ENCODE data around the gene PCBP3. TPM values are rescaled to one million over a fixed set of nuclear protein-coding genes. Genes with fewer than 3 reads are reported as not detected.
"Not testable (repeated sequence)": the region's sequence is repeated elsewhere in the genome, so short reads cannot be mapped to it uniquely, and the experiment has no call there.

Gene PCBP3
- polyA plus RNA-seq, 1 donor (not counting 4 experiments of a cell fraction or from before 2014, with no cell fraction given) = 0.25 TPM

DNA sequence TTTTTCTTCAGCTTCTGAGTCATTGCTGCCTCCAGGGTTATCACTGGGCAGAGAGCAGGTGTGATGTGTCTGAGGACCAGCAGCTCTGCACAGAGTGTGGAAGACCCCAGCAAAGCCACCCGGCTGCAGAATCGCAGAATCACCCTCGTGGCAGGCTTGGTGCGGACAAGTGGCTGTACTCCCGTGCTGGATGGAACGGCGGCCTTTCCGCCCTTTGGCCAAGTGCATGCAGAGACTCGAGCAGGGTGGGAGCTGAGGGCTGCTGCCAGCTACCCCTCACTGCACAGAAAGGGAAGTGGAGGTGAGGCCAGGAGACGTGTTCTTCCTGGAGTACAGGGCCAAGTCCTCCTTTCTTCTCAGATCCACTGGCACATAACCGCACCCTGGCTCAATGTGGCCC lies 162.5 kb downstream of the PCBP3 start:
- H3K9me3 ChIP-seq (ENCODE audit: control insufficient read depth, low read depth, low read length) = no peaks in the 10 kb centered on the region
- no peak for FAIRE-seq
- dilution Hi-C loops (cut with MboI; ENCODE audit: extremely low pct_ligation_motif_present, low sequenced_read_pairs) = no loop called here
- H3K79me2 ChIP-seq (ENCODE audit: control insufficient read depth, insufficient read depth, low read length) = no peaks in the 10 kb centered on the region
- no peaks in the 10 kb centered on the region for H3K36me3 ChIP-seq (ENCODE audit: control insufficient read depth in 2 of 2, extremely low read depth in 1 of 2, insufficient read depth in 2 of 2, low read length in 2 of 2)
- no peaks in the 10 kb centered on the region for H4K20me1 ChIP-seq (ENCODE audit: control insufficient read depth, extremely low read depth, insufficient read depth, low read length)
- no peaks in the 10 kb centered on the region for H3K9me1 ChIP-seq (ENCODE audit: control insufficient read depth, extremely low read depth, insufficient read depth, low read length)
- H3K27ac ChIP-seq (ENCODE audit: control insufficient read depth, insufficient read depth, low read length) = no peak overlapping the region
- no peak overlapping the region for H3K4me3 ChIP-seq (ENCODE audit: control insufficient read depth in 2 of 3, extremely low read depth in 1 of 3, insufficient read depth in 2 of 3, low read depth in 1 of 3, low read length in 3 of 3)
- no peaks in the 10 kb centered on the region for H3K4me1 ChIP-seq (ENCODE audit: control insufficient read depth, extremely low read depth, insufficient read depth, low read length)
- TF ChIP-seq, protein P1, sequence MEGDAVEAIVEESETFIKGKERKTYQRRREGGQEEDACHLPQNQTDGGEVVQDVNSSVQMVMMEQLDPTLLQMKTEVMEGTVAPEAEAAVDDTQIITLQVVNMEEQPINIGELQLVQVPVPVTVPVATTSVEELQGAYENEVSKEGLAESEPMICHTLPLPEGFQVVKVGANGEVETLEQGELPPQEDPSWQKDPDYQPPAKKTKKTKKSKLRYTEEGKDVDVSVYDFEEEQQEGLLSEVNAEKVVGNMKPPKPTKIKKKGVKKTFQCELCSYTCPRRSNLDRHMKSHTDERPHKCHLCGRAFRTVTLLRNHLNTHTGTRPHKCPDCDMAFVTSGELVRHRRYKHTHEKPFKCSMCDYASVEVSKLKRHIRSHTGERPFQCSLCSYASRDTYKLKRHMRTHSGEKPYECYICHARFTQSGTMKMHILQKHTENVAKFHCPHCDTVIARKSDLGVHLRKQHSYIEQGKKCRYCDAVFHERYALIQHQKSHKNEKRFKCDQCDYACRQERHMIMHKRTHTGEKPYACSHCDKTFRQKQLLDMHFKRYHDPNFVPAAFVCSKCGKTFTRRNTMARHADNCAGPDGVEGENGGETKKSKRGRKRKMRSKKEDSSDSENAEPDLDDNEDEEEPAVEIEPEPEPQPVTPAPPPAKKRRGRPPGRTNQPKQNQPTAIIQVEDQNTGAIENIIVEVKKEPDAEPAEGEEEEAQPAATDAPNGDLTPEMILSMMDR (optimal IDR thresholded peaks at IDR 0.05 in 1 of 3, IDR thresholded peaks at IDR 0.05 in 1 of 3, conservative IDR thresholded peaks at IDR 0.05 in 1 of 3; ENCODE audit: extremely low read depth in 1 of 3, insufficient read depth in 2 of 3, low read length in 3 of 3) = no peak
- no peak for TF ChIP-seq EZH2 (IDR thresholded peaks at IDR 0.05; ENCODE audit: low read length)
- H3K4me2 ChIP-seq (ENCODE audit: control insufficient read depth, extremely low read depth, insufficient read depth, low read depth, low read length) = no peak overlapping the region
- no peak overlapping the region for H2AFZ ChIP-seq (ENCODE audit: control insufficient read depth, low read length)
- H3K27me3 ChIP-seq (ENCODE audit: control insufficient read depth, extremely low read depth, insufficient read depth, low read length) = peaks cover 7% of the 10 kb centered on the region
- no peak for DNase-seq (ENCODE audit: low read depth, low spot score)
- H3K9ac ChIP-seq (ENCODE audit: control insufficient read depth, extremely low read depth, insufficient read depth, low read length) = no peak overlapping the region

DNA sequence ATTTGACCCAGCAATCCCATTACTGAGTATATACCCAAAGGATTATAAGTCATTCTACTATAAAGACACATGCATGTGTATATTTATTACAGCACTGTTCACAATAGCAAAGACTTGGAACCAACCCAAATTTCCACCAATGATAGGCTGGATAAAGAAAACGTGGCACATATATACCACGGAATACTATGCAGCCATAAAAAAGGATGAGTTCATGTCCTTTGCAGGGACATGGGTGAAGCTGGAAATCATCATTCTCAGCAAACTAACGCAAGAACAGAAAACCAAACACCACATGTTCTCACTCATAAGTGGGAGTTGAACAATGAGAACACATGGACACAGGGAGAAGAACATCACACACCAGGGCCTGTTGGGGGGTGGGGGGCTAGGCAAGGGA lies 165.1 kb downstream of the PCBP3 start:
- H3K9me1 ChIP-seq (ENCODE audit: control insufficient read depth, extremely low read depth, insufficient read depth, low read length); dilution Hi-C loops (cut with MboI; ENCODE audit: extremely low pct_ligation_motif_present, low sequenced_read_pairs); H4K20me1 ChIP-seq (ENCODE audit: control insufficient read depth, extremely low read depth, insufficient read depth, low read length); H3K9me3 ChIP-seq (ENCODE audit: control insufficient read depth, low read depth, low read length); H3K4me3 ChIP-seq (ENCODE audit: control insufficient read depth in 2 of 3, extremely low read depth in 1 of 3, insufficient read depth in 2 of 3, low read depth in 1 of 3, low read length in 3 of 3); H2AFZ ChIP-seq (ENCODE audit: control insufficient read depth, low read length); FAIRE-seq; H3K9ac ChIP-seq (ENCODE audit: control insufficient read depth, extremely low read depth, insufficient read depth, low read length); H3K36me3 ChIP-seq (ENCODE audit: control insufficient read depth in 2 of 2, extremely low read depth in 1 of 2, insufficient read depth in 2 of 2, low read length in 2 of 2); H3K27me3 ChIP-seq (ENCODE audit: control insufficient read depth, extremely low read depth, insufficient read depth, low read length); DNase-seq (ENCODE audit: low read depth, low spot score); H3K79me2 ChIP-seq (ENCODE audit: control insufficient read depth, insufficient read depth, low read length); H3K27ac ChIP-seq (ENCODE audit: control insufficient read depth, insufficient read depth, low read length); H3K4me2 ChIP-seq (ENCODE audit: control insufficient read depth, extremely low read depth, insufficient read depth, low read depth, low read length); H3K4me1 ChIP-seq (ENCODE audit: control insufficient read depth, extremely low read depth, insufficient read depth, low read length): not testable (repeated sequence)

DNA sequence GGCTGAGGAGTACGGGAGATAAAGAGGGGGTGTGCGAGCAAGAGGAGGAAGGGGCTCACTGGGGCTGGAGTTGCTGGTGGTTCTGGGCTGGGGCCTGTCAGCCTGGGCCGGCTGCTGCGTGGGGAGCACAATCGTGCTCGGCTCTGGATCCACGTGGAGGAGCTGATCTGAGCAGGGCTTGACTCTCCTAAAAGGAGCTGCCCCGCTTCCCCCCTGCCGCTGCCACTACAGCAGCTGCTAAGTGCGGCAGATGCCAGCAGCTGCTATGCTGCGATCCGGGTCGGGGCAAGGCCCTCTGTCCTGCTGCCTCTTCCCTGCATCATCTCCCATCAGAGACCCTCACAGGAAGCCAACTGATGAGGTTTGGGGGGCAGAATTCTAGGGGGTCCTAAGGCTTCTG lies 165.9 kb downstream of the PCBP3 start:
- Histone ChIP-seq H4K20me1 (ENCODE audit: control insufficient read depth, extremely low read depth, insufficient read depth, low read length) (no peaks in the 10 kb centered on the region), H3K4me2 (ENCODE audit: control insufficient read depth, extremely low read depth, insufficient read depth, low read depth, low read length) (no peak overlapping the region), H3K4me1 (ENCODE audit: control insufficient read depth, extremely low read depth, insufficient read depth, low read length) (no peaks in the 10 kb centered on the region), H3K36me3 (ENCODE audit: control insufficient read depth in 2 of 2, extremely low read depth in 1 of 2, insufficient read depth in 2 of 2, low read length in 2 of 2) (no peaks in the 10 kb centered on the region), H3K9ac (ENCODE audit: control insufficient read depth, extremely low read depth, insufficient read depth, low read length) (no peak overlapping the region), H2AFZ (ENCODE audit: control insufficient read depth, low read length) (no peak overlapping the region), H3K79me2 (ENCODE audit: control insufficient read depth, insufficient read depth, low read length) (no peaks in the 10 kb centered on the region), H3K9me3 (ENCODE audit: control insufficient read depth, low read depth, low read length) (peaks cover 4% of the 10 kb centered on the region), H3K4me3 (ENCODE audit: control insufficient read depth in 2 of 3, extremely low read depth in 1 of 3, insufficient read depth in 2 of 3, low read depth in 1 of 3, low read length in 3 of 3) (no peak overlapping the region), H3K9me1 (ENCODE audit: control insufficient read depth, extremely low read depth, insufficient read depth, low read length) (no peaks in the 10 kb centered on the region), H3K27me3 (ENCODE audit: control insufficient read depth, extremely low read depth, insufficient read depth, low read length) (no peaks in the 10 kb centered on the region), H3K27ac (ENCODE audit: control insufficient read depth, insufficient read depth, low read length) (no peak overlapping the region)
- no peak for FAIRE-seq
- dilution Hi-C loops (cut with MboI; ENCODE audit: extremely low pct_ligation_motif_present, low sequenced_read_pairs) = no loop called here
- TF ChIP-seq, protein P1 (optimal IDR thresholded peaks at IDR 0.05 in 1 of 3, IDR thresholded peaks at IDR 0.05 in 1 of 3, conservative IDR thresholded peaks at IDR 0.05 in 1 of 3; ENCODE audit: extremely low read depth in 1 of 3, insufficient read depth in 2 of 3, low read length in 3 of 3) = no peak
- no peak for TF ChIP-seq EZH2 (IDR thresholded peaks at IDR 0.05; ENCODE audit: low read length)
- no peak for DNase-seq (ENCODE audit: low read depth, low spot score)
